Endometrium (tissue), 2 donors: ENCODE measurements around the gene SLC46A3.
"Not testable (repeated sequence)": the region's sequence is repeated elsewhere in the genome, so short reads cannot be mapped to it uniquely, and the experiment has no call there.

ENCODE experiments used
- FAIRE-seq: peaks from 2 replicates; lab custom pipeline; 2012; peaks lifted over from hg19 to GRCh38; lab: Jason Lieb, UNC
- donor health status: control.
- donor health status: control.

The SLC46A3 gene, protein sequence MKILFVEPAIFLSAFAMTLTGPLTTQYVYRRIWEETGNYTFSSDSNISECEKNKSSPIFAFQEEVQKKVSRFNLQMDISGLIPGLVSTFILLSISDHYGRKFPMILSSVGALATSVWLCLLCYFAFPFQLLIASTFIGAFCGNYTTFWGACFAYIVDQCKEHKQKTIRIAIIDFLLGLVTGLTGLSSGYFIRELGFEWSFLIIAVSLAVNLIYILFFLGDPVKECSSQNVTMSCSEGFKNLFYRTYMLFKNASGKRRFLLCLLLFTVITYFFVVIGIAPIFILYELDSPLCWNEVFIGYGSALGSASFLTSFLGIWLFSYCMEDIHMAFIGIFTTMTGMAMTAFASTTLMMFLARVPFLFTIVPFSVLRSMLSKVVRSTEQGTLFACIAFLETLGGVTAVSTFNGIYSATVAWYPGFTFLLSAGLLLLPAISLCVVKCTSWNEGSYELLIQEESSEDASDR

DNA sequence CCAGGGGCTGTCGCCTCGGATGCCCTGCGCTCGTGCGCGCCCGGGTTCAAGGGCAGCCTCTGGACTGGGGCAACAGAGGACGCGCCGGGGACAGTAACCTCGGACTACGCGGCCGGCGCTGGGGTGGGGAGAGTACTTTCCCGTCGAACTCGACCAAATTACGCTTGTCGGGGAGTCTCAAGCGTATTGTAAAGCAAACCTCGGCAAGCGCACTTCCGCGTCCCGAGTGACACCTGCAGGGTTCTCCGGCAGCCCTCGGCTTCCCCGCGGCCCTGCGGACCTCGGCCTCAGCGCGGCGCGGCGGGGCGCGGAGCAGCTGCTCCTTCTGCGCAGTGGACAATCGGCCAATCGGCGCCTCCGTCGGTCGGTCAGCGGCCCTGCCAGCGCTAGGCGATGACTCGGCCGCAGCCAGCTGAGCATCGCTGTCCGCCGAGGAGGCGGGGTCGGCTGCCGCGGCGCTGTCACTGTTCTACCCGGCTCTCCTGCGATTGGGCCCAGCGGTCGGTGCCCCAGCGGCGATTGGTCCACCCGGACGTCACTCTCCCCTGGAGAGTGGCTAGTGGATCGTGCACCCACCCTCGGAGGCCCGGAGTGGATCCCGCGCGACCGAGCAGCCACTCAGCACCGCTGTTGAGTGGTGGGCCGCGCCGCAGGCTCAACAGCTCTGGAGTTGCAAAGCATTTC, at the start of gene SLC46A3:
TSS of gene SLC46A3 (minus strand) at position 428 of the 684 bp plus-strand sequence. CDS start 972 bp downstream, outside the sequence.
- FAIRE-seq: peak; percentile 72

GRCh38 chr13:28763887-28764286, 45.1 kb upstream of the SLC46A3 start:
- FAIRE-seq: no peak

- no peak for FAIRE-seq
These were observed 42.8 kb upstream of the SLC46A3 start for GRCh38 chr13:28761586-28761985.

DNA sequence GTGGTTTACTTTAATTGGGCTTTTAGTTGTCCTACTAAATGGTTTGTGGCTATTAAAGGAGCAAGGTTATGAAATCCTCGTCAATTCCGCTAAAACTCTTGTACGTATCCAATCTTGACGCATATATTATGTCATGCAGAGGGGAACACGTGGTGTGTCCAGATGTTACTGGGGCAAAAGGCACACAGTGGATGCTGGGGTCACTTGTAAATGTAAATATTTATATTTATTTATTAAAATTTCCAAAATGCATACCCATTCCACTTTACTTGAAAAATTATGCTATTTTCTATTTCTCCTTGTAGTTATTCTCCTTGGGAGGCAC, 36.7 kb upstream of the SLC46A3 start:
- FAIRE-seq: no peak

GRCh38 chr13:28754698-28755545, 36.2 kb upstream of the SLC46A3 start:
- FAIRE-seq: peak; percentile 90

- no peak for FAIRE-seq
These were observed 35.2 kb upstream of the SLC46A3 start for GRCh38 chr13:28753946-28754345.

- peak; percentile 33 for FAIRE-seq
These were observed 34.6 kb upstream of the SLC46A3 start for GRCh38 chr13:28753208-28753892.

- FAIRE-seq: no peak
These were observed 32.6 kb upstream of the SLC46A3 start for GRCh38 chr13:28751175-28751960.

GRCh38 chr13:28750187-28751045, 31.6 kb upstream of the SLC46A3 start:
- no peak for FAIRE-seq

GRCh38 chr13:28747851-28748250, 29.1 kb upstream of the SLC46A3 start:
- FAIRE-seq: no peak

DNA sequence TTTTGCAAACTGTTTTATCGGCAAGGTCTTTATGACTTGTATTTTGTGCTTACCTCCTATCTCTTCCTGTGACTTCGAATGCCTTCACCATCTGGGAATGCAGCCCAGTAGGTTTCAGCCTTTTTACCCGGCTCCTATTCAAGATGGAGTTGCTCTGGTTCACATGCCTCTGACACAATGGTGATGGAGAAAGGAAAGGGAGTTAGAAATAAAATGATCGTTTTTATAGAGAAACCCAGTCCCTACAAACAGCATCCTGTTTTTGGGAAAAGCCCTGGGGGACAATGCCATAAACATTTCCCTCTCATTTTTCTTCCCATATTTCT, 27.5 kb upstream of the SLC46A3 start:
- no peak for FAIRE-seq

- no peak for FAIRE-seq
These were observed 25.9 kb upstream of the SLC46A3 start for GRCh38 chr13:28744656-28745055.

DNA sequence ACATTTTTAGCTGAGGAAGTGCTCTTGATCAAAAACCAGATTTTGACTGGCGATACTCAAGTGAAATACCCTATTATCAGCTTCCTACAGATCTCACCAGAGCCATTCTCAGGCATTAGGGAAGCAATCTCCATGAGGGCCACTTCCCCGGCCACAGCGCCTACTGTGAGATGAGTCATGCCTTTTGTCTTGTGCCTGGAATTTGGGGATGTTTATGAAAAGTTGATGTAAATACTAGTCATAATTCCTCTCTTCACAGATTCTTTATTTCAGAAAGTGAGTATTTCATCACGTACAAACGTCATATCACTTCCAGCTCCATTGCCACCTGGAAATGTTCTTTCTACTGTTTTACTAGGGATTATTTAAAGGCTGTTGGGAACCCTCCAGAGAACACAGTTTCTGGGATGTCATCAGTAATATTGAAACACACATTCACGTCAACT, 25.3 kb upstream of the SLC46A3 start:
- no peak for FAIRE-seq

GRCh38 chr13:28743499-28744083, 24.8 kb upstream of the SLC46A3 start:
- no peak for FAIRE-seq

- no peak for FAIRE-seq
These were observed 24.2 kb upstream of the SLC46A3 start for GRCh38 chr13:28743020-28743419.

GRCh38 chr13:28742445-28742844, 23.7 kb upstream of the SLC46A3 start:
- not testable (repeated sequence) for FAIRE-seq

DNA sequence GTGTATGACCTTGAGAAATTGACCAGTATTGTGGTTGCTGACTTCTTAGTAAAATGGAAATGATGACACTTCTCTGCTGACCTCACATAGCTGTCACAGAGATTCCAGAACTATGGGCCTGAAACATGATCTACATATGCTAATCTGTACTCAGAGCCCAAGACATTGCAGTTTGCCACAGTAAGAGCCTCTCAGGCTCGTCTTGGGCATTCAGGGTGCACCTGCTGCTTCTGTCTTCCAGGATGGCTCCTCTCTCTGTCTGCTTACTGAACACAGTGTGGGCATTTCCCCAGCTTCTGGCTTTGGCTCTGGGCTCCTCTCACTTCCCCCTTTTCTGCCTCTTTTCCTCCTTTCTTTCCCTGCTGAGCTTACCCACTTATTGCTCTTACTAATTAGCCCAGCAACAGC, 22.3 kb upstream of the SLC46A3 start:
- FAIRE-seq: no peak

DNA sequence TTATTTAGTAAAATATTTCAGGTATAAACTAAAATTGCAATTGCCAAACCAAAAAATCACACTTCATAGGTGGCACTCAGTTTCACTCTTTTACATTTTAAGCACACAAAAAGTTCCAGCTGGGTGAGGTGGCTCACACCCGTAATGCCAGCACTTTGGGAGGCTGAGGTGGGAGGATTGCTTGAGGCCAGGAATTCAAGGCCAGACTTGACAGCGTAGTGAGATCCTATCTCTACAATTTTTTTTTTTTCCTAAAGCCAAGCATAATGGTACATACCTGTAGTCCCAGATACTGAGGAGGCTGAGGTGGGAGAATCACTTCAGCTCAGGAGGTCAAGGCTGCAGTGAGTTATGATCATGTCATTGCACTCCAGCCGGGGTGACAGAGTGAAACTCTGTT, 20.6 kb upstream of the SLC46A3 start:
- FAIRE-seq: no peak

GRCh38 chr13:28735481-28736029, 16.8 kb upstream of the SLC46A3 start:
- no peak for FAIRE-seq

DNA sequence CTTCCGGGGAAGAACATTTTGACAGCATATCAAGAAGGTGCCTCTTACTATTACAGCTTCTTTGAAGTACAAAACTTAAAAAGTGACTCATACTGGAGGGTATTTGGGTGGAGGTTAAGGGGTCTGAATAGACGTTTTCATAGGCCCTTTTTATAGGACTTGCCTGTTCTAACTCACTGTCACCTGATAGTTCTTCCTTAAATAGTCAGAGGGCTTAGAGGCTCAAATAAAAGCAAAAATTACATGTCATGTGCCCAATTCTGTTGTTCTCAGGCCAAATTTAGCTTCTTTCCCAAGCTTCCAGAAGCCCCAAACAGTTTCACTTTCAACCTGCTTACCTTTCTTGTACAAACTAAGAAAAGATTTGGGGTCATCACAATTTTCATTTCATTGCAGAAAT, 16.1 kb upstream of the SLC46A3 start:
- no peak for FAIRE-seq
